Urinary bladder (tissue), 4 donors: ENCODE data around the gene PLPP6. TPM values are rescaled to one million over a fixed set of nuclear protein-coding genes. Genes with fewer than 3 reads are reported as not detected.
A peak's percentile ranks its signal among the peaks of the same experiment; 100 is the strongest.

ENCODE experiments used
- DNase-seq: peaks from one replicate; pipeline ENCODE4 v3.0.0-alpha.2; 2015; ENCODE audit errors: extremely low spot score
- H3K27ac ChIP-seq: one replicate; pipeline ENCODE4 v1.5.1; 2013; ENCODE audit warnings: low read depth, mild to moderate bottlenecking, moderate library complexity
- H3K36me3 ChIP-seq: one replicate; pipeline ENCODE4 v1.6.1; 2013; ENCODE audit warnings: mild to moderate bottlenecking, moderate library complexity; ENCODE audit not compliant: insufficient read depth
- H3K4me1 ChIP-seq: one replicate; pipeline ENCODE4 v1.6.1; 2013; ENCODE audit warnings: mild to moderate bottlenecking, moderate library complexity; ENCODE audit not compliant: insufficient read depth
- H3K4me3 ChIP-seq: one replicate; pipeline ENCODE4 v1.5.1; 2013; ENCODE audit warnings: low read depth, low read length
- WGBS: extraction: QIAGEN DNeasy Blood & Tissue Kit; methylation state at CpG from one replicate; pipeline ENCODE4 v1.1.7; 2013; 5-methylcytosine and 5-hydroxymethylcytosine counted together
- polyA plus RNA-seq: library from polyadenylated mRNA; stranded (reverse); fragments of 200-250 nt; gene quantifications from one replicate; pipeline ENCODE4 v1.2.3, GENCODE V29; 2013
- total RNA-seq: library from RNA; depleted of rRNA; stranded (reverse); fragments of >200 nt; gene quantifications from one replicate; pipeline ENCODE4 v1.2.3, GENCODE V29; 2014
- donor health status: healthy with polysubstance abuse.
- donor health status: healthy.

PLPP6 gene
- total and polyA plus RNA-seq, 2 donors = 9.3 to 9.5 TPM

GRCh38 chr9:4669890-4670289 lies 7.8 kb downstream of the PLPP6 start:
- Histone ChIP-seq H3K4me3 (no peak overlapping the region), H3K4me1 (no peaks in the 10 kb centered on the region), H3K36me3 (no peaks in the 10 kb centered on the region), H3K27ac (no peak overlapping the region)
- DNase-seq = no peak

- no peak overlapping the region for H3K4me3 ChIP-seq
- DNase-seq = no peak
- H3K4me1 ChIP-seq = no peaks in the 10 kb centered on the region
- no peak overlapping the region for H3K27ac ChIP-seq
- H3K36me3 ChIP-seq = no peaks in the 10 kb centered on the region
- WGBS = 93% methylated on average over 3 of the region's 3 CpGs
Measured at GRCh38 chr9:4670591-4670990, 8.5 kb downstream of the PLPP6 start.

GRCh38 chr9:4671737-4672136 lies 9.6 kb downstream of the PLPP6 start:
- no peak overlapping the region for H3K27ac ChIP-seq
- WGBS = 100% methylated on average over 1 of the region's 1 CpG
- DNase-seq = no peak
- H3K36me3 ChIP-seq = no peaks in the 10 kb centered on the region
- H3K4me3 ChIP-seq = no peak overlapping the region
- H3K4me1 ChIP-seq = no peaks in the 10 kb centered on the region

GRCh38 chr9:4674783-4675182 lies 12.7 kb downstream of the PLPP6 start:
- no peaks in the 10 kb centered on the region for H3K36me3 ChIP-seq
- no peak for DNase-seq
- no peak overlapping the region for H3K27ac ChIP-seq
- H3K4me3 ChIP-seq = no peak overlapping the region
- no peaks in the 10 kb centered on the region for H3K4me1 ChIP-seq

- 78% methylated on average over 3 of the region's 3 CpGs for WGBS
- Histone ChIP-seq H3K4me1 (no peaks in the 10 kb centered on the region), H3K36me3 (no peaks in the 10 kb centered on the region), H3K27ac (no peak overlapping the region), H3K4me3 (no peak overlapping the region)
- DNase-seq = no peak
Measured at GRCh38 chr9:4677392-4677791, 15.3 kb downstream of the PLPP6 start.

- DNase-seq = peak; percentile 74
- peak overlapping the region; percentile 96 for H3K27ac ChIP-seq
- peak overlapping the region; percentile 80 for H3K4me3 ChIP-seq
- H3K4me1 ChIP-seq = no peaks in the 10 kb centered on the region
- H3K36me3 ChIP-seq = no peaks in the 10 kb centered on the region
- under 1% methylated on average over 16 of the region's 16 CpGs for WGBS
Measured at GRCh38 chr9:4678679-4679267, 16.7 kb downstream of the PLPP6 start.

GRCh38 chr9:4679268-4680172 lies 17.4 kb downstream of the PLPP6 start, which contains the start of gene CDC37L1:
TSS of gene CDC37L1 (plus strand) at chr9:4679569. CDS start at chr9:4679768, 199 bp downstream.
- Histone ChIP-seq H3K4me1 (no peaks in the 10 kb centered on the region), H3K27ac (peak within 1 kb of the TSS; percentile 96), H3K36me3 (no peaks in the 10 kb centered on the region), H3K4me3 (peak within 1 kb of the TSS; percentile 80)
- DNase-seq = peak; percentile 91
- WGBS = under 1% methylated on average over 66 of the region's 66 CpGs

GRCh38 chr9:4680173-4680525 lies 18.1 kb downstream of the PLPP6 start:
- 1% methylated on average over 10 of the region's 10 CpGs for WGBS
- H3K4me3 ChIP-seq = peak overlapping the region; percentile 80
- H3K36me3 ChIP-seq = no peaks in the 10 kb centered on the region
- H3K27ac ChIP-seq = peak overlapping the region; percentile 90
- no peak for DNase-seq
- no peaks in the 10 kb centered on the region for H3K4me1 ChIP-seq

- no peaks in the 10 kb centered on the region for H3K36me3 ChIP-seq
- peak overlapping the region; percentile 80 for H3K4me3 ChIP-seq
- no peaks in the 10 kb centered on the region for H3K4me1 ChIP-seq
- peak overlapping the region; percentile 90 for H3K27ac ChIP-seq
- 42% methylated on average over 2 of the region's 2 CpGs for WGBS
- no peak for DNase-seq
Measured at GRCh38 chr9:4680750-4681149, 18.7 kb downstream of the PLPP6 start.

- H3K36me3 ChIP-seq = no peaks in the 10 kb centered on the region
- no peak overlapping the region for H3K27ac ChIP-seq
- no peak overlapping the region for H3K4me3 ChIP-seq
- WGBS = 72% methylated on average over 4 of the region's 4 CpGs
- no peaks in the 10 kb centered on the region for H3K4me1 ChIP-seq
- DNase-seq = no peak
Measured at GRCh38 chr9:4684820-4685219, 22.7 kb downstream of the PLPP6 start.

- no peaks in the 10 kb centered on the region for H3K36me3 ChIP-seq
- no peak overlapping the region for H3K4me3 ChIP-seq
- H3K27ac ChIP-seq = no peak overlapping the region
- no peak for DNase-seq
- H3K4me1 ChIP-seq = no peaks in the 10 kb centered on the region
- 75% methylated on average over 4 of the region's 4 CpGs for WGBS
Measured at GRCh38 chr9:4686112-4686511, 24.0 kb downstream of the PLPP6 start.

GRCh38 chr9:4686584-4686983 lies 24.5 kb downstream of the PLPP6 start:
- H3K4me1 ChIP-seq = no peaks in the 10 kb centered on the region
- H3K27ac ChIP-seq = no peak overlapping the region
- 47% methylated on average over 1 of the region's 1 CpG for WGBS
- no peak for DNase-seq
- peaks cover 1% of the 10 kb centered on the region for H3K36me3 ChIP-seq
- no peak overlapping the region for H3K4me3 ChIP-seq

GRCh38 chr9:4689021-4689420 lies 26.9 kb downstream of the PLPP6 start:
- H3K4me1 ChIP-seq = no peaks in the 10 kb centered on the region
- no peak overlapping the region for H3K27ac ChIP-seq
- WGBS = 61% methylated on average over 2 of the region's 2 CpGs

GRCh38 chr9:4689687-4690104 lies 27.6 kb downstream of the PLPP6 start:
- no peak for DNase-seq
- 88% methylated on average over 1 of the region's 1 CpG for WGBS
- peaks cover 1% of the 10 kb centered on the region for H3K36me3 ChIP-seq
- no peak overlapping the region for H3K4me3 ChIP-seq
- no peaks in the 10 kb centered on the region for H3K4me1 ChIP-seq
- no peak overlapping the region for H3K27ac ChIP-seq

More at GRCh38 chr9:4689021-4689420, 26.9 kb downstream of the PLPP6 start:
- Histone ChIP-seq H3K36me3 (peaks cover 1% of the 10 kb centered on the region), H3K4me3 (no peak overlapping the region)
- no peak for DNase-seq
